Endodermal cell (in vitro differentiated cells): Measurements from ENCODE around the gene RHBDF1. TPM values are rescaled to one million over a fixed set of nuclear protein-coding genes. Genes with fewer than 3 reads are reported as not detected.

Experiments
- DNase-seq: peaks from one replicate; pipeline ENCODE4 v3.0.0-alpha.2; 2017
- H3K27ac ChIP-seq: 2 replicates; pipeline ENCODE4 v1.5.1; 2013; ENCODE audit warnings: mild to moderate bottlenecking, low read depth, low read length, moderate library complexity
- H3K27me3 ChIP-seq: 2 replicates; pipeline ENCODE4 v1.6.1; 2013; ENCODE audit warnings: mild to moderate bottlenecking, low read length, moderate library complexity; ENCODE audit not compliant: insufficient read depth, control insufficient read depth, poor library complexity, severe bottlenecking
- H3K36me3 ChIP-seq: 2 replicates; pipeline ENCODE4 v1.7.0; 2013; ENCODE audit warnings: mild to moderate bottlenecking, low read length, moderate library complexity; ENCODE audit not compliant: control insufficient read depth, insufficient read depth
- H3K4me1 ChIP-seq: one replicate; pipeline ENCODE4 v1.7.0; 2013; ENCODE audit warnings: low read length; ENCODE audit not compliant: control insufficient read depth, insufficient read depth
- H3K4me3 ChIP-seq: 2 replicates; pipeline ENCODE4 v1.5.1; 2013; ENCODE audit warnings: mild to moderate bottlenecking, low read length, moderate library complexity
- H3K9ac ChIP-seq: 2 replicates; pipeline ENCODE4 v1.6.1; 2013; ENCODE audit warnings: mild to moderate bottlenecking, low read length, moderate library complexity; ENCODE audit not compliant: poor library complexity, severe bottlenecking; ENCODE audit errors: extremely low read depth
- H3K9me3 ChIP-seq: 2 replicates; pipeline ENCODE4 v1.6.1; 2013; ENCODE audit warnings: mild to moderate bottlenecking, low read length, moderate library complexity; ENCODE audit not compliant: control insufficient read depth
- H3K27ac Mint-ChIP-seq: 2 replicates; pipeline ENCODE4 v1.8.0; 2020; ENCODE audit warnings: mixed read lengths
- H3K27me3 Mint-ChIP-seq: 2 replicates; pipeline ENCODE4 v1.8.0; 2021; ENCODE audit warnings: mild to moderate bottlenecking, mixed read lengths; ENCODE audit not compliant: insufficient read depth
- H3K36me3 Mint-ChIP-seq: 2 replicates; pipeline ENCODE4 v1.8.0; 2020; ENCODE audit warnings: low read depth, mixed read lengths
- H3K4me1 Mint-ChIP-seq: 2 replicates; pipeline ENCODE4 v1.8.0; 2020; ENCODE audit warnings: mixed read lengths
- H3K4me3 Mint-ChIP-seq: 2 replicates; pipeline ENCODE4 v1.8.0; 2020; ENCODE audit warnings: mild to moderate bottlenecking, moderate library complexity, mixed read lengths
- H3K9me3 Mint-ChIP-seq: 2 replicates; pipeline ENCODE4 v1.8.0; 2020; ENCODE audit warnings: mild to moderate bottlenecking, mixed read lengths
- WGBS, 2 experiments: methylation state at CpG; one replicate each; pipeline versions ENCODE4 v1.1.5 to v1.1.7; 2013; ENCODE audit warnings: missing lambda C conversion rate in 2 of 2, mixed read lengths in 1 of 2; ENCODE audit not compliant: insufficient coverage in 1 of 2, insufficient read length in 1 of 2; 5-methylcytosine and 5-hydroxymethylcytosine counted together
- total RNA-seq, 2 donors: library from RNA; stranded (reverse); fragmentation: NEBNext Ultra II Directional in 1 of 2; extraction: Animal tissue kit (Norgen Biotek cat#: 25700) in 1 of 2; gene quantifications; 2 replicates in 1 of 2; 3 replicates in 1 of 2; pipeline ENCODE4 v1.2.1, GENCODE V29; 2021
- TF ChIP-seq, protein P1 (sequence below): fragments of 200-600 bp; sonication (generic); conservative IDR thresholded peaks from 2 replicates; pipeline ENCODE4 v1.5.0; 2021; ENCODE audit warnings: antibody characterized with exemption, mild to moderate bottlenecking

RHBDF1 gene
- total RNA-seq, 2 donors from 2014 or later = 70.7 to 76.4 TPM

DNA sequence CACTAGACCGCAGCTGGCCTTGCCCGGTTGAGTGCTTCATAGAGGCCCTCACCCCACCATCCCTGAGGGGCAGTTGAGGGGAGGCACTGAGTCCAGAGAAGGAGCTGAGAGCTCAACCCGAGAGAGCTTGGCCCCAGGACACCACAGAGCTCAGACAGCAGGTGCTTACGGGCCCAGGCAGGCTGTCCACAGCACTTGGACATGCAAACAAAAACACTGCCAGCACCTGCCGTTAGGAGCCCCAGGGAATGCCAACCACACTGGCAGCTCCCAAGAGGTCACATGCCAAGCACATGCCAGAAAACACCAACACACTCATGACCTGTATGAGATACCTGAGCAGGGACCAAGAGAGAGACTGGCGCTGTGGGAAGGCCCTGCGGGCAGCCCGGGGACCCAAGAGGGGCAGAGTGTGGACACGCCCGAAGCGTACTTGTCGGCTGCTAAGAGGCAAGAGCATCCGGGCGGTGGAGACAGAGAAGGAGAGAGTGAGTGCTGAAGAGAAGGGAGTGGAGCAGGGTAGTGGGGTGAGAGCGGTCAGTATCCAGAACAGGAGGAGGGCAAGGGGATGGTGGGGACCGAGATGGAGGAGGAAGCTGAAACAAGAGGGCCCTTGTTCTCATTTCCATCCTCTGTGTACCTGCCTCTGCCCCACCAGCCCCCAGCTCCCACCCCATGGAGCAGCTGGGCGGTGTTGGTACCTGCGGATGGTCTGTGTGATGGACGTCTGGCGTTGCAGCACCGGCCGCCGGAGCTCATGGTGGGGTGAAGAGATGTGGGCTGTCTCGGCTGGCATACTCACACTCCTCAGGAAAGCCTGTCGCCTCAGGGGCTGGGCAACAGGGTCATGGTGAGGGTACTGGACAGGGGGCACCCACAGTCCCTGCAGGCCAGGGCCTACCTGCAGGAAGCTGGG is 8.2 kb downstream of the RHBDF1 start:
- Histone ChIP-seq H3K36me3 (peaks cover 31% of the 10 kb centered on the region), H3K27ac (no peak overlapping the region), H3K4me1 (no peaks in the 10 kb centered on the region), H3K9ac (no peak overlapping the region), H3K27me3 (no peaks in the 10 kb centered on the region), H3K9me3 (no peaks in the 10 kb centered on the region), H3K4me3 (no peak overlapping the region)
- Mint-ChIP-seq H3K36me3 (peaks cover 23% of the 10 kb centered on the region), H3K27ac (no peak overlapping the region), H3K4me3 (no peak overlapping the region), H3K4me1 (peaks cover 8% of the 10 kb centered on the region), H3K9me3 (no peaks in the 10 kb centered on the region), H3K27me3 (no peaks in the 10 kb centered on the region)
- 95 to 96% methylated on average over 16 to 25 of the region's 25 CpGs for WGBS, 2 experiments
- DNase-seq = no peak
- TF ChIP-seq, protein P1, sequence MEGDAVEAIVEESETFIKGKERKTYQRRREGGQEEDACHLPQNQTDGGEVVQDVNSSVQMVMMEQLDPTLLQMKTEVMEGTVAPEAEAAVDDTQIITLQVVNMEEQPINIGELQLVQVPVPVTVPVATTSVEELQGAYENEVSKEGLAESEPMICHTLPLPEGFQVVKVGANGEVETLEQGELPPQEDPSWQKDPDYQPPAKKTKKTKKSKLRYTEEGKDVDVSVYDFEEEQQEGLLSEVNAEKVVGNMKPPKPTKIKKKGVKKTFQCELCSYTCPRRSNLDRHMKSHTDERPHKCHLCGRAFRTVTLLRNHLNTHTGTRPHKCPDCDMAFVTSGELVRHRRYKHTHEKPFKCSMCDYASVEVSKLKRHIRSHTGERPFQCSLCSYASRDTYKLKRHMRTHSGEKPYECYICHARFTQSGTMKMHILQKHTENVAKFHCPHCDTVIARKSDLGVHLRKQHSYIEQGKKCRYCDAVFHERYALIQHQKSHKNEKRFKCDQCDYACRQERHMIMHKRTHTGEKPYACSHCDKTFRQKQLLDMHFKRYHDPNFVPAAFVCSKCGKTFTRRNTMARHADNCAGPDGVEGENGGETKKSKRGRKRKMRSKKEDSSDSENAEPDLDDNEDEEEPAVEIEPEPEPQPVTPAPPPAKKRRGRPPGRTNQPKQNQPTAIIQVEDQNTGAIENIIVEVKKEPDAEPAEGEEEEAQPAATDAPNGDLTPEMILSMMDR = no peak

DNA sequence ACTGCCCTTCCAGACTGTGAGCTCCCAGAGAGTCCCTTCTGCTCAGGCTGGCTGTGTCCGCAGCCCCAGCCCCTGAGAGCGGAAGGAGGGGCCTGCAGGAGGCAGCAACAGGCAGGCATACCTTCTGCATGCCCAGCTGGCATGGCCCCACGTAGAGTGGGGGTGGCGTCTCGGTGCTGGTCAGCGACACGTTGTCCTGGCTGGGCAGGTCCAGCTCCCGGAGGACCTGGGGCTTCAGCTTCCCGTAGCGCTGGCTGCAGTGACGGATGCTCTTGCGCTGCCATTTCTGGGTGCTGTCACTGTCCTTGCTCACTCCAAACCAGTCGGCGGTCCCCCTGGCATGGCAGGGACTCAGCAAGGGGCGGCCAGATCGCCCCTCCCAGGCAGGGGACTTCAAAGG is 9.0 kb downstream of the RHBDF1 start:
- no peaks in the 10 kb centered on the region for H3K9me3 Mint-ChIP-seq
- no peaks in the 10 kb centered on the region for H3K27me3 Mint-ChIP-seq
- H3K4me1 Mint-ChIP-seq = peaks cover 8% of the 10 kb centered on the region
- 91 to 93% methylated on average over 14 to 16 of the region's 16 CpGs for WGBS, 2 experiments
- Histone ChIP-seq H3K36me3 (peaks cover 39% of the 10 kb centered on the region), H3K27ac (no peak overlapping the region), H3K27me3 (no peaks in the 10 kb centered on the region), H3K4me3 (no peak overlapping the region), H3K9ac (no peak overlapping the region), H3K9me3 (no peaks in the 10 kb centered on the region), H3K4me1 (no peaks in the 10 kb centered on the region)
- no peak overlapping the region for H3K27ac Mint-ChIP-seq
- peaks cover 28% of the 10 kb centered on the region for H3K36me3 Mint-ChIP-seq
- no peak for DNase-seq
- TF ChIP-seq, protein P1 = no peak
- H3K4me3 Mint-ChIP-seq = no peak overlapping the region

DNA sequence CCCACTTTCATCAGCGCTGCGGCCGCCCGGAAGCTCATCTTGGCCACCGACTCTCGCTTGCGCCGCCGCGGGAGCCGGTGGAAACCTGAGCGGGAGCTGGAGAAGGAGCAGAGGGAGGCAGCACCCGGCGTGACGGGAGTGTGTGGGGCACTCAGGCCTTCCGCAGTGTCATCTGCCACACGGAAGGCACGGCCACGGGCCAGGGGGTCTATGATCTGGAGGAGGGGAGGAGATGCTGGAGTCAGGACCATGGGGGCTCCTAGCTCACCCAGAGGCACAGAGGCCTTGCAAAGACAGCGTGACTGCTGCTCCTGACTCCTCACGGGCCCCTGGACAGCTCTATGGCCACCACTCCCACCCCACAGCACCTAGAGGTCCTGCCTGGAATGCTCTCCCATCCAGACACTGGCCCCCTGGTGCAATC is 9.5 kb downstream of the RHBDF1 start:
- H3K9me3 Mint-ChIP-seq = no peaks in the 10 kb centered on the region
- TF ChIP-seq, protein P1 = no peak

More for the DNA sequence above, 9.5 kb downstream of the RHBDF1 start:
- H3K27ac Mint-ChIP-seq = no peak overlapping the region
- H3K27ac ChIP-seq = no peak overlapping the region
- WGBS, 2 experiments = 94 to 100% methylated on average over 6 to 21 of the region's 21 CpGs
- DNase-seq = no peak
- H3K9me3 ChIP-seq = no peaks in the 10 kb centered on the region
- H3K9ac ChIP-seq = no peak overlapping the region
- H3K4me1 Mint-ChIP-seq = peaks cover 8% of the 10 kb centered on the region
- no peaks in the 10 kb centered on the region for H3K4me1 ChIP-seq
- H3K27me3 ChIP-seq = no peaks in the 10 kb centered on the region
- peaks cover 44% of the 10 kb centered on the region for H3K36me3 ChIP-seq
- H3K4me3 ChIP-seq = no peak overlapping the region
- H3K36me3 Mint-ChIP-seq = peaks cover 32% of the 10 kb centered on the region
- no peak overlapping the region for H3K4me3 Mint-ChIP-seq
- no peaks in the 10 kb centered on the region for H3K27me3 Mint-ChIP-seq
